HepG2 (cell line): ENCODE results near the gene SLC10A1. TPM values are rescaled to one million over a fixed set of nuclear protein-coding genes. Genes with fewer than 3 reads are reported as not detected.

Source experiments
- KAT7 ChIP-seq: IDR thresholded peaks from 2 replicates; pipeline ENCODE4 v1.6.1; 2018; ENCODE audit warnings: borderline replicate concordance, missing compliant biosample characterization
- KLF9 ChIP-seq: IDR thresholded peaks from 2 replicates; pipeline ENCODE4 v1.6.1; 2016; ENCODE audit warnings: low read depth
- RXRB ChIP-seq: IDR thresholded peaks from 2 replicates; pipeline ENCODE4 v1.6.1; 2016; ENCODE audit warnings: borderline replicate concordance, missing genetic modification reagents, missing compliant biosample characterization
- SAP130 ChIP-seq: IDR thresholded peaks from 2 replicates; pipeline ENCODE4 v1.6.1; 2016; ENCODE audit warnings: low read depth
- SOX13 ChIP-seq, 3 experiments: fragments of 450-650 bp in 1 of 3; sonication (generic) in 1 of 3; formaldehyde crosslinking in 1 of 3; IDR thresholded peaks in 2 of 3; conservative IDR thresholded peaks in 1 of 3; 2 replicates each; pipeline versions ENCODE4 v1.5.0 to v1.6.1; 2016 to 2020; ENCODE audit warnings: antibody characterized with exemption in 1 of 3, mild to moderate bottlenecking in 1 of 3, missing compliant biosample characterization in 1 of 3, missing genetic modification reagents in 1 of 3, moderate library complexity in 1 of 3
- SOX5 ChIP-seq: IDR thresholded peaks from 2 replicates; pipeline ENCODE4 v1.6.1; 2016; ENCODE audit warnings: borderline replicate concordance
- ZNF3 ChIP-seq: IDR thresholded peaks from 2 replicates; pipeline ENCODE4 v1.7.0; 2017; ENCODE audit warnings: inconsistent platforms
- polyA plus RNA-seq, 8 experiments: library from polyadenylated mRNA; depleted of rRNA in 3 of 8; stranded (reverse) in 7 of 8; unstranded in 1 of 8; fragments of >200 nt; fragmentation: Illumina TruSeq in 4 of 8; extraction: Trizol in 4 of 8; gene quantifications; 2 replicates each; pipeline versions ENCODE4 v1.2.1 to v1.2.3, GENCODE V29; 2011 to 2016; ENCODE audit warnings: low read depth in 4 of 8, missing spikeins in 1 of 8, mixed read lengths in 1 of 8; ENCODE audit not compliant: insufficient read depth in 1 of 8
- total RNA-seq, 5 experiments: library from RNA; depleted of rRNA; stranded (reverse); fragments of >200 nt; fragmentation: Illumina TruSeq; extraction: Trizol; gene quantifications; 2 replicates each; pipeline ENCODE4 v1.2.3, GENCODE V29; 2016; ENCODE audit warnings: low read depth in 1 of 5
- TF ChIP-seq, protein P1 (sequence below): sonication (generic); formaldehyde crosslinking; IDR thresholded peaks from 2 replicates; pipeline ENCODE4 v1.4.0; 2020; ENCODE audit warnings: missing genetic modification reagents, borderline replicate concordance
- TF ChIP-seq, protein P2 (sequence below): sonication (generic); formaldehyde crosslinking; IDR thresholded peaks from 2 replicates; pipeline ENCODE4 v1.4.0; 2020; ENCODE audit warnings: missing genetic modification reagents, borderline replicate concordance
- TF ChIP-seq, protein P3 (sequence below): IDR thresholded peaks from 2 replicates; pipeline ENCODE4 v1.4.0; 2020; ENCODE audit warnings: mild to moderate bottlenecking, missing genetic modification reagents
- TF ChIP-seq, protein P4 (sequence below): sonication (generic); formaldehyde crosslinking; IDR thresholded peaks from 2 replicates; pipeline ENCODE4 v1.4.0; 2020; ENCODE audit warnings: mild to moderate bottlenecking, missing genetic modification reagents
- TF ChIP-seq, protein P5 (sequence below): sonication (generic); formaldehyde crosslinking; conservative IDR thresholded peaks from 2 replicates; pipeline ENCODE4 v1.4.0; 2020; ENCODE audit warnings: mild to moderate bottlenecking, missing genetic modification reagents, moderate library complexity
- TF ChIP-seq, protein P6 (sequence below): sonication (generic); formaldehyde crosslinking; IDR thresholded peaks from 2 replicates; pipeline ENCODE4 v1.4.0; 2020; ENCODE audit warnings: mild to moderate bottlenecking, missing genetic modification reagents

SLC10A1 gene
- total and polyA plus RNA-seq, 2 of the 13 experiments (the other 11 are each of a cell fraction or from before 2014, with no cell fraction given): 0.17 TPM; not detected in 1

DNA sequence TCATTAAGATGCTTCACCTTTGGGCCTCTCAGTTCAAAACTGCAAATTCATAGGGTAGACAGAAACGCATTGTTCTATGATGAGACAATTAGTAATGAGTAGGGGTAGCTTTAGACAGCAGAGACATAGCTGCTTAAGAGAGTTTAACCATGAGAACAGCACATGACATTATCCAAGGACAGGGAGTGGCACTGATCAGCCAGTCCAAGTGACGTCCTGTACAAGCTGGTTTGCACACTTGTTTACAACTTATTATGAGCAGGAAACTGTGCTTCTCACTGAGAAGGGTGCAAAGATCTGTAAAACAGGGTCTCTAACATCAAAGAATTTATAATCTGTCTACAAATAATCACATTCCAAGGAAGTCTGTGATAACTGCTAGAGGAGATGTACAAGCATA lies 41.3 kb downstream of the SLC10A1 start (continued):
- TF ChIP-seq, protein P1, sequence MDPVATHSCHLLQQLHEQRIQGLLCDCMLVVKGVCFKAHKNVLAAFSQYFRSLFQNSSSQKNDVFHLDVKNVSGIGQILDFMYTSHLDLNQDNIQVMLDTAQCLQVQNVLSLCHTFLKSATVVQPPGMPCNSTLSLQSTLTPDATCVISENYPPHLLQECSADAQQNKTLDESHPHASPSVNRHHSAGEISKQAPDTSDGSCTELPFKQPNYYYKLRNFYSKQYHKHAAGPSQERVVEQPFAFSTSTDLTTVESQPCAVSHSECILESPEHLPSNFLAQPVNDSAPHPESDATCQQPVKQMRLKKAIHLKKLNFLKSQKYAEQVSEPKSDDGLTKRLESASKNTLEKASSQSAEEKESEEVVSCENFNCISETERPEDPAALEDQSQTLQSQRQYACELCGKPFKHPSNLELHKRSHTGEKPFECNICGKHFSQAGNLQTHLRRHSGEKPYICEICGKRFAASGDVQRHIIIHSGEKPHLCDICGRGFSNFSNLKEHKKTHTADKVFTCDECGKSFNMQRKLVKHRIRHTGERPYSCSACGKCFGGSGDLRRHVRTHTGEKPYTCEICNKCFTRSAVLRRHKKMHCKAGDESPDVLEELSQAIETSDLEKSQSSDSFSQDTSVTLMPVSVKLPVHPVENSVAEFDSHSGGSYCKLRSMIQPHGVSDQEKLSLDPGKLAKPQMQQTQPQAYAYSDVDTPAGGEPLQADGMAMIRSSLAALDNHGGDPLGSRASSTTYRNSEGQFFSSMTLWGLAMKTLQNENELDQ (CRISPR knock-in tag): no peak
- TF ChIP-seq, protein P2, sequence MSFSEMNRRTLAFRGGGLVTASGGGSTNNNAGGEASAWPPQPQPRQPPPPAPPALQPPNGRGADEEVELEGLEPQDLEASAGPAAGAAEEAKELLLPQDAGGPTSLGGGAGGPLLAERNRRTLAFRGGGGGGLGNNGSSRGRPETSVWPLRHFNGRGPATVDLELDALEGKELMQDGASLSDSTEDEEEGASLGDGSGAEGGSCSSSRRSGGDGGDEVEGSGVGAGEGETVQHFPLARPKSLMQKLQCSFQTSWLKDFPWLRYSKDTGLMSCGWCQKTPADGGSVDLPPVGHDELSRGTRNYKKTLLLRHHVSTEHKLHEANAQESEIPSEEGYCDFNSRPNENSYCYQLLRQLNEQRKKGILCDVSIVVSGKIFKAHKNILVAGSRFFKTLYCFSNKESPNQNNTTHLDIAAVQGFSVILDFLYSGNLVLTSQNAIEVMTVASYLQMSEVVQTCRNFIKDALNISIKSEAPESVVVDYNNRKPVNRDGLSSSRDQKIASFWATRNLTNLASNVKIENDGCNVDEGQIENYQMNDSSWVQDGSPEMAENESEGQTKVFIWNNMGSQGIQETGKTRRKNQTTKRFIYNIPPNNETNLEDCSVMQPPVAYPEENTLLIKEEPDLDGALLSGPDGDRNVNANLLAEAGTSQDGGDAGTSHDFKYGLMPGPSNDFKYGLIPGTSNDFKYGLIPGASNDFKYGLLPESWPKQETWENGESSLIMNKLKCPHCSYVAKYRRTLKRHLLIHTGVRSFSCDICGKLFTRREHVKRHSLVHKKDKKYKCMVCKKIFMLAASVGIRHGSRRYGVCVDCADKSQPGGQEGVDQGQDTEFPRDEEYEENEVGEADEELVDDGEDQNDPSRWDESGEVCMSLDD (CRISPR knock-in tag): no peak
- no peak for TF ChIP-seq KLF9 (CRISPR knock-in tag)
- TF ChIP-seq, protein P3, sequence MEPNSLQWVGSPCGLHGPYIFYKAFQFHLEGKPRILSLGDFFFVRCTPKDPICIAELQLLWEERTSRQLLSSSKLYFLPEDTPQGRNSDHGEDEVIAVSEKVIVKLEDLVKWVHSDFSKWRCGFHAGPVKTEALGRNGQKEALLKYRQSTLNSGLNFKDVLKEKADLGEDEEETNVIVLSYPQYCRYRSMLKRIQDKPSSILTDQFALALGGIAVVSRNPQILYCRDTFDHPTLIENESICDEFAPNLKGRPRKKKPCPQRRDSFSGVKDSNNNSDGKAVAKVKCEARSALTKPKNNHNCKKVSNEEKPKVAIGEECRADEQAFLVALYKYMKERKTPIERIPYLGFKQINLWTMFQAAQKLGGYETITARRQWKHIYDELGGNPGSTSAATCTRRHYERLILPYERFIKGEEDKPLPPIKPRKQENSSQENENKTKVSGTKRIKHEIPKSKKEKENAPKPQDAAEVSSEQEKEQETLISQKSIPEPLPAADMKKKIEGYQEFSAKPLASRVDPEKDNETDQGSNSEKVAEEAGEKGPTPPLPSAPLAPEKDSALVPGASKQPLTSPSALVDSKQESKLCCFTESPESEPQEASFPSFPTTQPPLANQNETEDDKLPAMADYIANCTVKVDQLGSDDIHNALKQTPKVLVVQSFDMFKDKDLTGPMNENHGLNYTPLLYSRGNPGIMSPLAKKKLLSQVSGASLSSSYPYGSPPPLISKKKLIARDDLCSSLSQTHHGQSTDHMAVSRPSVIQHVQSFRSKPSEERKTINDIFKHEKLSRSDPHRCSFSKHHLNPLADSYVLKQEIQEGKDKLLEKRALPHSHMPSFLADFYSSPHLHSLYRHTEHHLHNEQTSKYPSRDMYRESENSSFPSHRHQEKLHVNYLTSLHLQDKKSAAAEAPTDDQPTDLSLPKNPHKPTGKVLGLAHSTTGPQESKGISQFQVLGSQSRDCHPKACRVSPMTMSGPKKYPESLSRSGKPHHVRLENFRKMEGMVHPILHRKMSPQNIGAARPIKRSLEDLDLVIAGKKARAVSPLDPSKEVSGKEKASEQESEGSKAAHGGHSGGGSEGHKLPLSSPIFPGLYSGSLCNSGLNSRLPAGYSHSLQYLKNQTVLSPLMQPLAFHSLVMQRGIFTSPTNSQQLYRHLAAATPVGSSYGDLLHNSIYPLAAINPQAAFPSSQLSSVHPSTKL (CRISPR knock-in tag): peak; percentile 50; the same call in 1 of the 2 replicates
- TF ChIP-seq KAT7 (CRISPR knock-in tag): no peak
- peak; percentile 64; the same call in 1 of the 2 replicates for TF ChIP-seq SOX5 (CRISPR knock-in tag)
- TF ChIP-seq, protein P4, sequence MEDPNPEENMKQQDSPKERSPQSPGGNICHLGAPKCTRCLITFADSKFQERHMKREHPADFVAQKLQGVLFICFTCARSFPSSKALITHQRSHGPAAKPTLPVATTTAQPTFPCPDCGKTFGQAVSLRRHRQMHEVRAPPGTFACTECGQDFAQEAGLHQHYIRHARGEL (CRISPR knock-in tag): no peak
- TF ChIP-seq, protein P5, sequence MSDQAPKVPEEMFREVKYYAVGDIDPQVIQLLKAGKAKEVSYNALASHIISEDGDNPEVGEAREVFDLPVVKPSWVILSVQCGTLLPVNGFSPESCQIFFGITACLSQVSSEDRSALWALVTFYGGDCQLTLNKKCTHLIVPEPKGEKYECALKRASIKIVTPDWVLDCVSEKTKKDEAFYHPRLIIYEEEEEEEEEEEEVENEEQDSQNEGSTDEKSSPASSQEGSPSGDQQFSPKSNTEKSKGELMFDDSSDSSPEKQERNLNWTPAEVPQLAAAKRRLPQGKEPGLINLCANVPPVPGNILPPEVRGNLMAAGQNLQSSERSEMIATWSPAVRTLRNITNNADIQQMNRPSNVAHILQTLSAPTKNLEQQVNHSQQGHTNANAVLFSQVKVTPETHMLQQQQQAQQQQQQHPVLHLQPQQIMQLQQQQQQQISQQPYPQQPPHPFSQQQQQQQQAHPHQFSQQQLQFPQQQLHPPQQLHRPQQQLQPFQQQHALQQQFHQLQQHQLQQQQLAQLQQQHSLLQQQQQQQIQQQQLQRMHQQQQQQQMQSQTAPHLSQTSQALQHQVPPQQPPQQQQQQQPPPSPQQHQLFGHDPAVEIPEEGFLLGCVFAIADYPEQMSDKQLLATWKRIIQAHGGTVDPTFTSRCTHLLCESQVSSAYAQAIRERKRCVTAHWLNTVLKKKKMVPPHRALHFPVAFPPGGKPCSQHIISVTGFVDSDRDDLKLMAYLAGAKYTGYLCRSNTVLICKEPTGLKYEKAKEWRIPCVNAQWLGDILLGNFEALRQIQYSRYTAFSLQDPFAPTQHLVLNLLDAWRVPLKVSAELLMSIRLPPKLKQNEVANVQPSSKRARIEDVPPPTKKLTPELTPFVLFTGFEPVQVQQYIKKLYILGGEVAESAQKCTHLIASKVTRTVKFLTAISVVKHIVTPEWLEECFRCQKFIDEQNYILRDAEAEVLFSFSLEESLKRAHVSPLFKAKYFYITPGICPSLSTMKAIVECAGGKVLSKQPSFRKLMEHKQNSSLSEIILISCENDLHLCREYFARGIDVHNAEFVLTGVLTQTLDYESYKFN (CRISPR knock-in tag): peak; percentile 55; the same call in 1 of the 2 replicates
- 0 out of 2 replicates have a peak, but pooled peaks have one; percentile 27 for TF ChIP-seq RXRB (CRISPR knock-in tag)
- peak; percentile 25; the same call in 1 of the 2 replicates for TF ChIP-seq SAP130
- TF ChIP-seq, protein P6, sequence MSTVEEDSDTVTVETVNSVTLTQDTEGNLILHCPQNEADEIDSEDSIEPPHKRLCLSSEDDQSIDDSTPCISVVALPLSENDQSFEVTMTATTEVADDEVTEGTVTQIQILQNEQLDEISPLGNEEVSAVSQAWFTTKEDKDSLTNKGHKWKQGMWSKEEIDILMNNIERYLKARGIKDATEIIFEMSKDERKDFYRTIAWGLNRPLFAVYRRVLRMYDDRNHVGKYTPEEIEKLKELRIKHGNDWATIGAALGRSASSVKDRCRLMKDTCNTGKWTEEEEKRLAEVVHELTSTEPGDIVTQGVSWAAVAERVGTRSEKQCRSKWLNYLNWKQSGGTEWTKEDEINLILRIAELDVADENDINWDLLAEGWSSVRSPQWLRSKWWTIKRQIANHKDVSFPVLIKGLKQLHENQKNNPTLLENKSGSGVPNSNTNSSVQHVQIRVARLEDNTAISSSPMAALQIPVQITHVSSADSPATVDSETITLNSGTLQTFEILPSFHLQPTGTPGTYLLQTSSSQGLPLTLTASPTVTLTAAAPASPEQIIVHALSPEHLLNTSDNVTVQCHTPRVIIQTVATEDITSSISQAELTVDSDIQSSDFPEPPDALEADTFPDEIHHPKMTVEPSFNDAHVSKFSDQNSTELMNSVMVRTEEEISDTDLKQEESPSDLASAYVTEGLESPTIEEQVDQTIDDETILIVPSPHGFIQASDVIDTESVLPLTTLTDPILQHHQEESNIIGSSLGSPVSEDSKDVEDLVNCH (CRISPR knock-in tag): no peak
- no peak for TF ChIP-seq SOX13 (IDR thresholded peaks at IDR 0.05)
- peak in 1 of 2 experiments; percentile 35; a peak in 1 of 4 replicates for TF ChIP-seq SOX13 (CRISPR knock-in tag; conservative IDR thresholded peaks at IDR 0.05 in 1 of 2, IDR thresholded peaks at IDR 0.05 in 1 of 2)
- no peak for TF ChIP-seq ZNF3 (CRISPR knock-in tag)
